Activated CD4-positive, CD25-positive, alpha-beta regulatory T cell treated with anti-CD3 and anti-CD28 coated beads, Interleukin-2, amount 50 U/mL, for 72 hours (primary cell): ENCODE measurements around the gene SPINT2.

Experiments used
- DNase-seq: peaks from one replicate; pipeline ENCODE4 v3.0.0; 2021

Gene SPINT2

DNA sequence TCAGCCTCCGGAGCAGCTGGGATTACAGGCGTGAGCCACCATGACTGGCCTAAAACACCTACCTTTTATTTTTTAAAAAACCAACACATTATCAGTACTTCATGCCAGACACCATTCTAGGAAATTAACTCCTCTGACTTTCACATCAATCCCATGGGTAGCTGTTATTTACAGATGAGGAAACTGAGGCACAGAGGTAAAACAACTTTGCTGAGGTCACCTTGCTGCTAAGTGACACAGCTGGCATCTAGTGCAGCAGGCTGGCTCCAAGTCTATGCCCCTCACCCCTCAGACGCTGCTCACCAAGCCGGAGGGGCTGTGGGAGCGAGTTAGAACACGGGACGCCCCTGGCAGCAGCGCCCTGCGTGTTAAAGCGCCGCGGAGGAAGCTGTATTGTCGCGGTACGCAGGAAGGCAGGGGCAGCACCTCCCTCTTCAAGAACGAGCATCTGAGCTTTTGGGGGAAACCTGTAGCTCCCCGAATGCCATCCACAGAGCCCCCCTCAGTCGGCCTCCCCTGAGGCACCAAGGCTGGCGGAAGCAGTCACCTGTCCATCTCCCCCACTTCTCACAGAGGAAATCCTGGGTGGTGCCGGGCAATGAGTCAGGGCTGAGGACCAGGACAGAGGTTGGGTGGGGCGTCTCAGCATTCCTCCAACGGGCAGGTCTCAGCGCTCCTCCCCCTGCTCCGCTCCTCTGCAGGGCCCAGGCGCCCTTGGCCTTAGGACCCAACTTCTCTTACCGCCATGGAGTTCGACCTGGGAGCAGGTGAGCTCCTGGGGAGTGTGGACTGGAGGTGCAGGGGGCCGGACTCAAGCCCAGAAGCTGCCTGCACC is 39.4 kb downstream of the SPINT2 start, which contains the start of gene C19orf33:
TSS of gene C19orf33 (plus strand) at position 735 of the 835 bp plus-strand sequence. CDS start at position 746, 11 bp downstream.
- no peak for DNase-seq

DNA sequence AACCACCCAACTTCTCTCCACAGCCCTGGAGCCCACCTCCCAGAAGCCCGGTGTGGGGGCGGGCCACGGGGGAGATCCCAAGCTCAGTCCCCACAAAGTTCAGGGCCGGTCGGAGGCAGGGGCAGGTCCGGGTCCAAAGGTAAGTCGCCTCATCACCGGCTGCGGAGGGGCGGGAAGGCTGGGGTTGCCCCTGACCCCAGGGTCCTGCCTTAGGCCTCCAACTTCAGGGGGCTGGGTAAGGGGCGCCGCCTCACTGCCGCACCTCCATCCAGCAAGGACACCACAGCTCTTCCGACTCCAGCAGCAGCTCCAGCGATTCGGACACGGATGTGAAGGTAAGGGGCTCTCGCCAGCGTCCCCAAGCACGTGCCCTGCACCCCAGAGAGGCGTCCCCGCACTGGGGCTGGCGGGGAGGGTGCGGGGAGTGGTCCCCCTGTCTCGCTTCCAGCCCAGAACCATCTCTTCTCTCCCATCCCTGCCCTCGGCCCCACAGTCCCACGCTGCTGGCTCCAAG is 40.0 kb downstream of the SPINT2 start:
- no peak for DNase-seq

- DNase-seq = no peak
Observed at GRCh38 chr19:38304866-38305429, 40.6 kb downstream of the SPINT2 start.

GRCh38 chr19:38306236-38306635 is 41.9 kb downstream of the SPINT2 start:
- DNase-seq = no peak

DNA sequence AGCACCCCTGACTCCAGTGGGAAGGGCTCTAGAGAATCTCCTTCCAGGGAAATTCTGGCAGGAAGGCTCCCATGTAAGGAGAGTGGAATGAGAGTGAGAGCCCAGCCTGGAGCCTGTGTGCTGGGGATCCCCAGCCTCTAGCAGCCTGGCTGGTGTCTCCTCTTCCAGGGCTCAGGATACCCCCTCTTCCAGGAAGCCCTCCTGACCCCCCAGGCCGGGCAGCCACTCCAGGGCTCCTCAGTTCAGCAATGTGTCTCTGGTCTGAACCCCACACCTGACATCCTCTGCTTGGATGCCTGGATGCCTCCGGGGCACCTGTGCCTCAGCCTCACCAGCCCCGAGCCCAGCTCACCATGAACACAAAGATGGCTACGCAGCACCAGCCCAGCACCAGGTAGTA is 42.7 kb downstream of the SPINT2 start:
- no peak for DNase-seq

DNA sequence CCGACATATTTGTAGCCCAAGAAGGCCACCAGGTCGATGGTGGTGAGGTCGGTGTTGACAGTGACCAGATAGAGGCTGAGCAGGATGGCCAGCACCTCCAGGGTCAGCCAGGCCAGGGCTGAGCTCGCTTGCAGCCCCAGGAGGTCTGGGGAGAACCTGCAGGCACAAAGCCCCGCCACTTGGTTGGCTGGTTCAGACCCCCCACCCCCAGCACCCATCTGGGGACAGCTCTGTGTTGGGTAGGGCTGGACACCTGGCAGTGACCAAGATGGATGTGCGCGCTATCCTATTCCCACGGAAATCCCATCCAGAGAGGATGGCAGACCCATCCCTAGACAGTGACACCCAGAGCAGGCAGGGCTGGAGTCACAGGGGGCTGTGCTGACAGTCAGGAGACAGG is 43.2 kb downstream of the SPINT2 start:
- DNase-seq = no peak

DNA sequence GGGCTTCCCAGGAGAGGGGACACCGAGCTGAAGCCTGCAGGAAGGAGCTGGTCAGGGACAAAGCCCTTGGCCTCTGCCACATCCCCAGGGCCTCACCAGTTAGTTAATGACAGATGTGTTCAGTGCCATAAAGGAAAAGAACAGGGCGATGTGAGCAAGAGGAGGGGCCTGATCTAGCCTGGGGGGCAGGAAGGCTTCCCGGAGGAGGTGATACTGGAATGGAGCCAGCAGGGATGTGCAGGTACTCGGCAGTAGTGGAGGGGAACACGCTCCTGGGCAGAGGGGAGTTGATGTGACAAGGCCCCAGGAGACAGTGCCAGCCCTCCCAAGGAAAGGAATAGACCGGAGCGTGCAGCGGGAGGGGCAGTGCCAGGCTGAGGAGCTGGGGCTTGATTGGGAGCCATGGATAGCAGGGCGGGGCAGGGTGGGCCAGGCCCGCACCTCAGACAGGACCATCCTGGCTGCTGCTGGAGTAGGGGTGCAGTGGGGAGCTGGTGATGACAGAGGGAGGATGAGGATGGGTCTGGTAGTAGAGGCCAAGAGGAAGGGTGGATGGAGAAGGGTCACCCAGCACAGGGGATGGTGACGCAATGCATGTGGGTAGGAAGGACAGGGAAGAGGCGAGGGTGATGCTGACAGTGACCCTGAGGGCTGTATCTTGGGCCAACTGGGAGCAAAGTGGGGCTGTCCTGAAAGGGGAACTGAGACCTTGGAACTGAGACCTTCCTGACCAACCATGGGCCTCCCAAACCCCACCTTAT is 43.8 kb downstream of the SPINT2 start:
- no peak for DNase-seq

DNA sequence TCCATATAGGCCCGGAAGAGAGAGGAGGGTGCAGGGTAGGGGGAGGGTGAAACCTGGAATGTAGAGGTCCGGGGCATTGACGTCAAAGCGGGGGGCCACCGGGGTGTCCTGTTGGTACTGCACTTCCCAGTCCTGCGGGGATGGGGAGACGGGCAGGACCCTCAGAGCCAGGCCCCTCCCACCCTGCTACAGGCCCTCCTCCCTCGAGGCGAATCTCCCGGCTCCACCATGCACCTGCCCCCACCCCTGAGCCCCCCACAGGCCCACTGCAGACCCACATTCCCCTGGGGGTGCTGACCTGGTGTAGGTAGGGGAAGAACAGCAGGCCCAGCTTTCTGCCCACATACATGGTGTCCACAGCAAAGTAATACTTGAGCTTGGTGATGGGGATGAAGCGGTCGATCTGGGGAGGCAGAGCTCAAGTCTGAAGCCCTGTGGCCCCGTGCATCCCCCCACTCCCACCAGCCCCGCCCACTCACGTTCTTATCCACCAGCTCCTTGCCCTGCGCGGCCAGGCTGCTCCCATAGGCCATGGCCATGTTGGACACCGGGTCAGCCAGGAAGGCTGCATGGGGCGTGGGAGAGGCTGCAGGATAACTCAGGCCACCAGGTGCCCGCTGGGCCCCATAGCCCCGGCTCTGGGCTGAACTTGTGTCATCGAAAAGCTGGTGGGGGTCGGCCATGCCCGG is 44.7 kb downstream of the SPINT2 start:
- DNase-seq = no peak

GRCh38 chr19:38309615-38310278 is 45.4 kb downstream of the SPINT2 start:
- DNase-seq = no peak

DNA sequence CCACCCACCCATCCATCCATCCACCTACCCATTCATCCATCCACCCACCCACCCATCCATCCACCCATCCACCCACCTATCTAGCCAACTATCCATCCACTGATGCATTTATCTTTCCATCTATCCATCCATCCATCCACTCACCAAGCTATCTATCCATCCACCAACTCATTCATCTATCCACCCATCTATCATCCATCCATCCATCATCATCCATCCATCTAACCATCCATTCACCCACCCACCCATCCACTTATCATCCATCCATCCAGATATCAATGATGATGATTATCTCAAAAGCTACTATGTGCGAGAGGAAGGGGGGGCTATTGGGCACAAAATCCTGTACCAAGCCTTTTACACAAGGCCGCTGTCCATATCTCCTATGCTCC is 45.9 kb downstream of the SPINT2 start:
- no peak for DNase-seq

- DNase-seq = no peak
Observed at GRCh38 chr19:38310986-38311385, 46.6 kb downstream of the SPINT2 start.

- DNase-seq = peak; percentile 95
Observed at GRCh38 chr19:38315657-38316476, 51.5 kb downstream of the SPINT2 start, which contains the start of gene YIF1B. Gene YIF1B, minus strand, starts transcription at chr19:38315947. Its CDS starts 30 bp downstream, at chr19:38315917.

GRCh38 chr19:38316477-38317067 is 52.2 kb downstream of the SPINT2 start:
- DNase-seq = no peak

DNA sequence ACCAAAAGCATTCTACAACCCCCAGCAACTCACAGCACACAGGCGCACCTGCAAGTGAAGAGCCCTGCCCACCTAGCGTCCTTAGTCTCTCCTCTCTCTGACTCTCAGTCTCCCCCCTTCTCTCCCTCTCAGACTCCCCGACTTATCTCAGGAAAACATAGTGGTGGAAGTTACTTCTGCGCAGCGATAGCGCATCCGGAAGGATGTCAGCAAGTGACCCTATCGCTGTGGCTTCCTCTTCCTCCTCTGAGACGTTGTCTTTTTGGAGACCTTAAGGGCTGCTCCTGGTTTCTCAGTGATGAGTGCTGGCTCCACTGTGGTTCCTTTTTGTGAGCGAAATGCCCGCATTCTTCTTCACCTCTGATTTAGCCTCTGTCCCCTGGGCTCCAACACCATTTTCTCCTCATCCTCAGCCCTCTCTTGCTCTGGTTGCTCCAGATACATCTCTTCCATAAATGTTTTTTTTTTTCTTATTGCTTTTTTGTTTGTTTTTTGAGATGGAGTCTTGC is 52.8 kb downstream of the SPINT2 start:
- no peak for DNase-seq

- DNase-seq = no peak
Observed at GRCh38 chr19:38318660-38319059, 54.3 kb downstream of the SPINT2 start.

GRCh38 chr19:38319421-38320258 is 55.3 kb downstream of the SPINT2 start, which contains the start of gene KCNK6:
Gene KCNK6, plus strand, starts transcription at chr19:38319845. Its CDS starts 106 bp downstream, at chr19:38319951.
- peak; percentile 49 for DNase-seq

DNA sequence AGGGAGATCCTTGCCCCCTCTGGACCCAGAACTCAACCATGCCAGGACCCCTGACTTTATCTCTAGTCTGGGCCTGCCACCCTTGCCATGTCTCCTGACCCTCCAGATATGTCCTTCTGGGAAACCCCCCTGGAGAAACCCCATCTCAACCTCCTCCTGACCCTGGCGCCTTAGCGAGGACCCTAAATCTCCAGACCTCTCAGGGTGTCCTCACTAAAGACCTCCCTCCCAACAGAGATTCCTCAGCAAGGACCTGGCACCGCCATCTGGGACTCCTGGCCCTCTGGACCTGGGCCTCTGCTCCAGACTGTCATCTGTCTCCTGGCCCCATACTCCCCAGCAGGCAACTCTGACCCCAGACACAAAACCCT is 56.6 kb downstream of the SPINT2 start:
- DNase-seq = no peak

DNA sequence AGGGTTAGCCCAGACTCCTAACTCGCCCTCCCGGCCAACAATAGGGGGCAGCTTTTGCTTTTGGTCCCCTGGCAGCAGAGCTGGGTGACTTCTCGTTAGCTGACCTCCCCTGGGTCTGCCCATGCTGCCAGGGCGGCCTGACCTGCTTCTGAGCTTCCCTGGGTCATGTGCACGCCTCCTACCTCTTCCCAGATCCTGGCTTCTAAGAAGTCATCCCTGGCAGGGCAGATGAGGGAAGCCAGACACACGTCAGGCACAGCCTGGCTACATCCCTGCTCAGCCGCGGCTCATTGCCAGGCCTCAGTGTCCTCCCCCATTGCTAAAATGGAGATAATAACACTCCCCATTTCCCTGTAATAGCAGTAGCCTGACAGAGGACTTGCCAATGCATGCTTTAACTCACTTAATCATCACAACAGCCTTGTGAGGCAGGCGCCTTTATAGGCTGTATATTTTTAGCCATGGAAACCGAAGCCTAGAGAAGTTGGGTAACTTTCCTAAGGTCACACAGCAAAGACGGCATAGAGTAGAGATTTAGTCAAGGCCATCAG is 57.3 kb downstream of the SPINT2 start:
- no peak for DNase-seq

DNA sequence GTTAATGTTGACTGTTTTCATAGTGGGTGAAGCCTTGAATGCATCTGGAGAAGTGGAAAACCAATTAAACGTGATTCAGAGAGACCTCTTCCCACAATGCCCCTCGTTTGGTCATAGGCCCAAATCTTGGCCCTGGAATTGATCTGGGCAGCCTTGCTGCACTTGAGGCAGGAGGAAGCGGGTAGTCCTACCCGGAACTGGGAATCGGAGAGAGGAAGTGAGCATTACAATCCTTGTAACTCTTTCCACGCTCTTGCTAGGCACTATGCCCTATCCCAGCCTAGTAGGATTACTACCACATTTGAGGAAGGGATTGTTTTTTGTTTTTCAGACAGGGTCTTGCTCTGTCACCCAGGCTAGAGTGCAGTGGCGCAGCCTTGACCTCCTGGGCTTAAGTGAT is 58.9 kb downstream of the SPINT2 start:
- no peak for DNase-seq
